M059J (cell line): ENCODE measurements around the gene NSMF. TPM values are rescaled to one million over a fixed set of nuclear protein-coding genes. Genes with fewer than 3 reads are reported as not detected.
"Not testable (repeated sequence)": the region's sequence is repeated elsewhere in the genome, so short reads cannot be mapped to it uniquely, and the experiment has no call there.

Experiments
- DNase-seq: peaks from one replicate; pipeline ENCODE4 v3.0.0-alpha.2; 2012; ENCODE audit warnings: low read depth
- total RNA-seq: library from RNA; depleted of rRNA; stranded (reverse); fragments of >200 nt; shearing (Covaris generic); gene quantifications from 2 replicates; pipeline ENCODE4 v1.2.3, GENCODE V29; 2014; rRNA removed

NSMF gene
- total RNA-seq, 1 experiment from 2014 or later, result 24.0 TPM

DNA sequence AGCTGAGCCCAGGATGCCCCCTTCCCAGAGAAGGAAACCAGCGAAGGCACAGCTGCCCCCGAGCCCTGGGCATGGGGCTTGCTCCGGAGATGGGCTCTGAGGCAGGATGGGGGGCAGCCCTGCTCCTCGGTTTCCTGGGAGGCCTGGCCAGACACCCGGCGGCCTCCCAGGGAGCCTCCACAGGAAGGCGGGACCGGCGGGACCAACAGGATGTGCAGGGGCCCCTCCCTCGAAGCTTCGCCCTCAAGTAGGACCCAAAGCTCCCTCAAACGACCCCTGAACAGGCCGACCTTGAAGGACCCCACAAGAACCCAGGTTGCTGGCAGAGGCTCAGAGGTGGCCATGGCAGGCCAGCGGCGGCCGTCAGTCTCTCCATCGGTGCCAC is 47.9 kb downstream of the NSMF start:
- DNase-seq, result peak; percentile 28

DNA sequence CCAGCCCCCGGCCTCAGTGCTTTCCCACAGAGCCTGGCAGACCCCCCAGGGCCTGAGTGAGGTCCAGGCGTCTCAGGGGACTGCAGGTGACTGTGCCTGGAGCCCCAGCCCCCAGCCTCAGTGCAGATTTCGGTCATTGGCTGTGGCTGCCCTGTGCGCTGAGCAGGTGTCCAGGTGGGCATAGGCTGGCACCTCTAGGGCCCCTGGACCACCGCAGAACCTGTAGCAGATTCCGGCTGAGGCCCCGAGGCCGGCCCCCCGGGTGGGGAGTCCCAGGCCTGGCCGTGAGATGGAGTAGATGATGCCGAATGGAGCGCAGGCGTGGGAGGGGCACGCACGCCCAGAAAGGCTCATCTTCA is 48.3 kb downstream of the NSMF start:
- DNase-seq, result no peak

DNA sequence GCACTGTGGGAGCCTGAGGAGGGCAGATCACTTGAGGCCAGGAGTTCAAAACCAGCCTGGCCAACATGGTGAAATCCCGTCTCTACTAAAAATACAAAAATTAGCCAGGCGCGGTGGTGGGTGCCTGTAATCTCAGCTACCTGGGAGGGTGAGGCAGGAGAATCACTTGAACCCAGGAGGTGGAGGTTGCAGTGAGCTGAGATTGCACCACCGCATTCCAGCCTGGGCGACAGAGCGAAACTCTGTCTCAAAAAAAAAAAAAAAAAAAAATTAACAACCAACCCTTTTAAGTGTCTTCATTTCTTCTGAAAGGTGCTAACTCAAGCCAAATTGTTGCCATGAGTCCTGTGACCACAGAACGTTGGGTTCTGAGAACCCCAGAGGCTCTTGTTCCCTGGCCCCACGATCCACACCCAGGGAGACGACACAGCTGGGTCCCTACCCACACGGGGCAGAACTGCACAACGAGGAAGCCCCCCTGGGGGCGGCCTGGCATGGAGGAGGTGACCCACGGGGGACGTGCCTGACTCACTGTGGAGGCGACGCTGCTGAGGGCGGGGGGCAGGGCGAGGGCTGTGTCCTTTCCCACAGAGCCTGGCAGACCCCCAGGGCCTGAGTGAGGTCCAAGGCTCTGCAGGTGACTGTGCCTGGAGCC is 48.8 kb downstream of the NSMF start:
- not testable (repeated sequence) for DNase-seq

DNA sequence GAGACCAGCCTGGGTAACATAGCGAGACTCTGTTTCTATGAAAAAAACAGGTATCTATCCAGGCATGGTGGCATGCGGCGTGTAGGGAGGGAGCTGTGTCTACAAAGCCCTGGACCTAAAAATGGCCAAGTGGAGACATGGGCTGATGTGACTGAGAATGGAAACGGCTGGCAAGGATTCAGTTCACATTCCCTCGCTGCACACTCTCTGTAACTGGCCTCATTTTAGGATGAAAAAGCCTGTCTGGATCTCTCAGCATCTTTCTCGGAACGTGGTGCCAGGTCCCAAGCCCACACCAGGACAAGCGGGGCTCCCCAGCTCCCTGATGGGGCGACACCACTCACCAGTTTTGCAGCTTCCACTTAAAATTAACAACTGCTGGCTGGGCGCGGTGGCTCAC is 49.6 kb downstream of the NSMF start:
- no peak for DNase-seq

DNA sequence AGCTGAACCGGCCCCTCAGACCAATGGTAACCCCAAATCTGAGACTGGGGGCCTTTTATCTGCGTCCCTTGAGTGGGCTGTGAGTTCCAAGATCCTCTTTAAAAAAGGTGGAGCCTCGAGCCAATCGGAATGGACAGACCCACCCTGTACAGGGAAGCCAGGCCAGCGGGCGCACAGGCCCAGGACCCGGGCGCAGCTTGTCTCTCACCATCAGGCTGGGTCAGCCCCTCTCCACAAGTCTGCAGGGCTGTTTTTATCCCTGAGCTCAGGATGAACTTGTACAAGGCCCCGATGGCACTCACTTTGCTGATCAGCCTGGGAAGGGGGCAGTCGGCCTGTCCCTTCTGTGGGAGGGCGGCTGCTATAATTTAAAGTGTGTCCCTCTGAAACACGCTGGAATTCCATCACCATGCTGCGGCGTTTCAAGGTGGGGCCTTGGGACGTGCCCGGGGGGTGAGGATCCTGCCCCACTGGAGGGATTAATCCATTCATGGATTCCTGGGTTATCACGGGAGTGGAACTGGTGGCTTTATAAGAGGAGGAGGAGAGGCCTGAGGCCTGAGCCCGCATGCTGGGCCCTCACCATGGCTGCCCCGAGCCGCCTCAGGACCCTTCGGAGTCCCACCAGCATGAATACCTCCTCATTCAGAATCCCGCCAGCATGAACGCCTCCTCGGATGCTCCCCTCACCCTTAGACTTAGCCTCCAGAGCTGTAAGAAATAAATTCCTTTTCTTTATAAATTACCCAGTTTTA is 50.3 kb downstream of the NSMF start:
- DNase-seq, result no peak

DNA sequence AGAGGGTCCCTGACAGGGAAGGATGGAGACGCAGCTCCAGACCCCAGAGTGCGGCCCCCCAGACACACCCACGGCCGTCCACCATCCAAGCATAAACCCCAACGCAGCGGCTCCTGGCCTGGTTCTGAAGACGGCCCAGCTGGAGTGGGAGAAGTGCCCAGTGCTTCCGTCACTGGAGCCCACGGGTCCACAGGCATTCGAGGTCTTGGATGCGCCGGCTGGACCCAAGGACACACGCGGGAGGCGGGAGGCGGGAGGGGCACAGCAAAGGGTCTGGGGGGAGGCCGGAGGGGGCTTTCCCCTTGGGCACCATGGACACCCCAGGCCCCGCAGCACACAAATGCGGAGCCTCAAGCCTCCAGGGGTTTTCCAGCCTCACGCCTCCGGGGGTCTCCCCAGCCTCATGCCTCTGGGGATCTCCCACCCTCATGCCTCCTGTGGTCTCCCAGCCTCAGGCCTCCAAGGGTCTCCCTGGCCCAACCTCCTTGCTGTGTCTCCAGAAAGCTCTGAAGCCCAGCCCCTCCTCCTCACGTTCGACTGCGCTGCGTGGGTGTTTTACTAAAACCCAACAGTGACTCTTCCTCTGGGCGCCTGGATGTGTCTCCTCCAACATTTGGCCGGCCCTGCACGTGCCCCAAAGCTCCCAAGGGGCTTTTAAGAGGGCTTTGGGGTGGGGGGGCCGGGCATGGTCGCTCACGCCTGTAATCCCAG is 51.4 kb downstream of the NSMF start:
- DNase-seq, result no peak

DNA sequence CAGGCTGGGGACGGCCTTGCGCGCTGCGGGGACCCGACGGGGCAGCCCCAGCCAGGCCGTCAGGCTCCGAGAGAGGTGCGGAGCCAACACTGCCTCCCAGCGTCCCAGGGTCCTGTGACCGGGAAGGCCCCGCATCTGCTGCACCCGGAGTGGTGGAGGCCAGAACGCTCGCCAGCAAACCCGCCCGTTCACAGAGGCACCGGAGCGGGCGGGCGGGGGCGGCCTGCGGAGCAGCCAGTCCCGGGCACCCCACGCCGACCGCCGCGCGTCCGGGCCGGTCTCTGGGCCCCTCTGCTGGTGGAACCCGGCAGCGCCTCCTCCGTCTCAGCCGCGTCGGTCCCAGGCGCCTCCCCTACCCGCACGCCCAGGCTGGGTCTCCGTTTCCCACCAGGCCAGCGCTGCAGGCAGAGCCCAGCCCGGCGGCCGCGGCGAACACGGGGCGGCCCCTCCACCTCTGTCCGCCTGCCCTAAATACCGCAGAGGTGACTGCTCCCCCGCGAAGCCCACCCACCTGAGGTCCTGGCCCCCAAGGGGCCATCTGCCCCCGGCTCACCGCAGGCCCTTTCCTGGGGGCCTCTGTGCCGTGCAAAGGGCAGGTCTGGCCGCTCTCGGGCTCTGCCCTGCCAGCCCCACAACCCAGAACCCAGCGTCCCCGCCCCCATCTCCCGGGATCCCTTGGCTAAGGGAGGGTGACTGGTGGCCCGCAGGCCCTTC is 52.1 kb downstream of the NSMF start:
- DNase-seq, result peak; percentile 24

DNA sequence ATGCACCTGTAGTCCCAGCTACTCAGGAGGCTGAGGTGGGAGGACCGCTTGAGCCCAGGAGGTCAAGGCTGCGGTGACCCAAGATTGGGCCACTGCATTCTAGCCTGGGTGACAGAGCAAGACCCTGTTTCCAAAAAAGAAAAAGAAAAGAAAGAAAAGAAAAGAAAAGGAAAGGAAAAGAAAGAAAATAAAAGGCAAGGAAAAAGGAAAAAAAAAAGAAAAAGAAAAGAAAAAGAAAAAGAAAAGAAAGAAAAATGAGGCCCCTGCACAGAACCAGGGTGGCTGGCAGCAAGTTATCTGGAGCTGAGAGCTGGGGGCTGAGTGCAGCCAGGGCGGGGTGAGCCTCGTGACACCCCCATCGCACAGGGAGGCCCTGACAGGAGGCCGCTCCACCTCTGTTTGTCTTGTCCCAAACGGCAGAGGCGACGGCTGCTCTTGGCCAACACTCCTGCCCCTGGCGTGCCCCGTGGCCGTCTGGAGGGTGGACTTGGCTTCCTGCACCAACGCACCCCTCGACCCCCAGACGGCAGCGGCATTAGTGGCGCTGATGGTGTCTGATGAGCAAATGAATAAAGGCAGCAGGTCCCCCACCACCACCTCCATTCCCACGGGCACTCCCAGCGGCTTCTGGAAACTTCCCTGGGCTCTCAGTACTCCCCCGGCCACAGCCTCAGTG is 52.9 kb downstream of the NSMF start:
- no peak for DNase-seq

DNA sequence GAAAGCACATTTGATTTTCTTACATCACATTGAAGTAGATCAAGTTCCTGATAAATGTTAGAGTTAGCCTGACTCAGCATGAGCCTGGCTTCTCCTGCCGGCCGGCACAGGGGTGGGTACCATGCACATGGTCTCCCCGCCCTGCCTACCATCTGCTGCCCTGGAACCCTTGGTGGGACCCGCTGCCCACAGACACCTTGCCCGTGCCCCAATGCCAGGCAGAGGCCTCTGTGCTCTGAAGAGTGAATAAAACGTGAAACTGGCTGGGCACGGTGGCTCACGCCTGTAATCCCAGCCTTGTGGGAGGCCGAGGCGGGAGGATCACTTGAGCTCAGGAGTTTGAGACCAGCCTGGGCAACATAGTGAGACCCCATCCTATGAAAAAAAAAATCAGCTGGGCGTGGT is 53.5 kb downstream of the NSMF start:
- DNase-seq, result no peak

DNA sequence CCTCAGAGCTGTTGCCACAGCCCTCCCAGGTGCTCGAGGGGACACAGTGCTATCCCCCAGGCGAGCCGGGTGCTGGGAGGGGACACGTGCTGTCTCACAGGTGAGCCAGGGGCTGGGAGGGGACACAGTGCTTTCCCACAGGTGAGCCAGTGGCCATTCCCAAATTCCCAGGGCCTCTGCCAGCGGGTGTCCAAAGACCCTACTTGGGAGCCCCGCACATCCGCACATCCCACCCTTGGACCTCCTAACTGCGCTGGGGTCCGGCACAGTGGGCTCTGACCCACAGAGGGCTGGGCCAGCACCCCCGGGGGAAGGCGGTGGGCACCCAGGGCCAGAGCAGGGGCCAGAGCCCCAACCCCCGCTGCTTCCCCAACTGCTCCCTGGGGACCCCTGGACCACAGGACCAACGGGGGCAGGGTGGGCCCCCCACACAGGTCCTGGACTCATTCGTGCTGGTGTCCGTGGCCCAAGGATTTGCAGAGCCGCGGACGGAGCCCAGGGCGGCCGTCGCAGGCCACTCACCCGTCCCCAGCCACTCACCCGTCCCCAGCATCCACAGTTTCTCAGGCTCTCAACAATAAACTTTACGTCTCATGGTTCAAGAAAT is 54.1 kb downstream of the NSMF start:
- no peak for DNase-seq

DNA sequence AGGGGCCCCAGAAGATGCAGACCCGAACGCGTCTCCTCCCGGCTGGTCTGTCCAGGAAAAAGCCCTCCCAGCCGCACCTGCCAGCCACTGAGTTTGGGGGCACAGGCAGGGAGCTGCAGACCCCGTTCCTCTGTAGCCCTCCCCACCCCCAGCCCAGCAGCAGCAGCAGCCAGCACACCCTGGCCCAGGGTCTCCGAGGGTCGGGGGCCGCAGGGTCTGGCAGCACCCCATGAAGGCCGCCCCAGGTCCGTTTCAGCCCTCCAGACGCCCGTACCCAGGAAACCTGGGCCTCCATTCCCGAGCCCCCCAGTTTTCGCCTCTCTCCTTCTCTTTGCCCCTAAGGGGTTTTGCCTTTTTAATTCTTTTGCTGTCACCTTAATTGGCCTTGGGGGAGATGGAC is 55.9 kb downstream of the NSMF start:
- DNase-seq, result no peak

DNA sequence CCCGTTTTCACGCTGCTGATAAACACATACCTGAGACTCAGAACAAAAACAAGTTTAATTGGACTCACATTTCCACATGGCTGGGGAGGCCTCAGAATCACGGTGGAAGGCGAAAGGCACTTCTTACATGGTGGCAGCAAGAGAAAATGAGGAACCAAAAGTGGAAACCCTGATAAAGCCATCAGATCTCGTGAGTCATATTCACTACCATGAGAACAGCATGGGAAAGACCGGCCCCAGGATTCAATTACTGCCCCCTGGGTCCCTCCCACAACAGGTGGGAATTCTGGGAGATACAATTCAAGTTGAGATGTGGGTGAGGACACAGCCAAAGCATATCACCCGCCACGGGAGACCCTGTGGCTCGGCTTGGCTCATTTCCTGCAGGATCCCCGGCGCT is 56.4 kb downstream of the NSMF start:
- no peak for DNase-seq

DNA sequence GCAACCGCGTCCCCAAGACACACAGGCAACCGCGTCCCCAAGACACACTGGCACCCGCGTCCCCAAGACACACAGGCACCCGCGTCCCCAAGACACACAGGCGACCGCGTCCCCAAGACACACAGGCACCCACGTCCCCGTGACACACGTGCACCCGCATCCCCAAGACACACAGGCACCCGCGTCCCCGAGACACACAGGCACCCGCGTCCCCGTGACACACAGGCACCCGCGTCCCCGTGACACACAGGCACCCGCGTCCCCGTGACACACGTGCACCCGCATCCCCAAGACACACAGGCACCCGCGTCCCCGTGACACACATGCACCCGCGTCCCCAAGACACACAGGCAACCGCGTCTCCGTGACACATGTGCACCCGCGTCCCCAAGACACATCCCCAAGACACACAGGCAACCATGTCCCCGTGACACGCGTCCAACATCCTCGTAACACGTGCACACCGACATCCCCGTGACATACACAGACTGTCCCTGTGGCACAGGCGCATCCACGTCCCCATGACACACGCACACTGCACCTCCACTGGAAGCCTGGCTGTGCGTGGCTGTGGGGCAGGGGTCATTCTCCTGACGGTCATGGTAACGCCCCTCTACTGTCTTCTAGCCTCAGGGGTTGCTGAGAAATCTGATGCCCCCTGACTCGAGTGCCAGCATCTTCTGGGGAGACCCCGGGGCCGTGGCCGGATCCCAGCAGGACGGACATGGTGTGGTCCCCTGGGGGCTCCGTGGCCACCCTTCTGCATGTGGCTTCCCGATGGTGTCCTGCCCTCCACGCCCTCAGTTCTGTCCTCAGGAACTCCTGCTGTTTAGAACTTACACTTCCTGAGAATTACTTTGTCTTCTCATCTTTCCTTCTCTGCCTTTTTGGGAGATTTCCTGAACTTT is 60.3 kb downstream of the NSMF start:
- no peak for DNase-seq

DNA sequence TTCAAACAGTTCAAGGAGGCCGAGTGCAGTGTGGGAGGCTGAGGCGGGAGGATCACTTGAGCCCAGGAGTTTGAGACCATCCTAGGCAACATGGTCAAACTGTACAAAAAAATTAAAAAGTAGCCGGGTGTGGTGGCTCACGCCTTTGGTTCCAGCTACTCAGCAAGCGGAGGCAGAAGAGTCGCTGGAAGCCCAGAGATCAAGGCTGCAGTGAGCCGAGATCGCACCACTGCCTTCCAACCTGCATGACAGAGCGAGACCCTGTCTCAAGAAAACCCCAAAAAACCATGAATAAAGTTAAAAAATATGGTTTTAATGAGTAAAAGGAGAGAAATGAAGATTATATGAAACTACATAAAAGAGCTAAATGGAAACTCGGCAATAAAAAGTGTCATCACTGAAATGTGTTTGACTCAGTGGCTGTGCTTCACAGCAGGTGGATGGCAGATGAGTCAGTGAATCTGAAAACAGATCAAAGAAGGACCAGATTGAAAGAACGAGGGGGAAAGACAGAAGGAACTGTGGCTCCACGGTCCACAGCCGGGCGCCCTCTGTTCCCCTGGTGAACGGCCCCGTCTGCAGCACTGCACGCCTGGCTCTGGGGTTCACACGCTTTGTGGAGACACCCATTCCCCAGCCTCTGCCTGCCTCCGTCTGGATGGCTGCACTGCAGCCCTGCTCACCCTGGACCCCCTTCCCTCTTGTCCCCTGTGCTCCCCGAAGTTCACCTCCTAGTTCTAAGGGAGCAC is 61.3 kb downstream of the NSMF start:
- DNase-seq, result no peak

Other genes starting within 250 kb of the NSMF start
- gene RNF208, start 237.1 kb downstream of the NSMF start, total RNA-seq, result 0.39 TPM in 1 of 2 replicates, not detected in the other
- gene CYSRT1, start 234.2 kb downstream of the NSMF start, total RNA-seq, result 0.44 and 1.0 TPM in 2 replicates
- gene RNF224, start 231.8 kb downstream of the NSMF start, total RNA-seq, result not detected in 2 replicates
- 0.10 TPM in 1 of 2 replicates, not detected in the other for gene SLC34A3, start 228.4 kb downstream of the NSMF start, total RNA-seq
- 273 and 381 TPM in 2 replicates for gene TUBB4B, start 218.0 kb downstream of the NSMF start, total RNA-seq
- not detected in 2 replicates for gene STPG3, start 208.0 kb downstream of the NSMF start, total RNA-seq
- gene NELFB, start 204.0 kb downstream of the NSMF start, total RNA-seq, result 41.8 and 73.9 TPM in 2 replicates
- 1.7 TPM in 2 replicates for gene TOR4A, start 181.6 kb downstream of the NSMF start, total RNA-seq
- not detected in 2 replicates for gene NRARP, start 157.1 kb downstream of the NSMF start, total RNA-seq
- gene EXD3, start 36.2 kb downstream of the NSMF start, total RNA-seq, result 1.6 and 2.7 TPM in 2 replicates
- gene NOXA1, start 35.9 kb downstream of the NSMF start, total RNA-seq, result not detected in 2 replicates
- not detected in 2 replicates for gene ENTPD8, start 18.0 kb downstream of the NSMF start, total RNA-seq
- gene PNPLA7, start 91.1 kb upstream of the NSMF start, total RNA-seq, result 0.27 TPM in 1 of 2 replicates, not detected in the other
- gene MRPL41, start 92.5 kb upstream of the NSMF start, total RNA-seq, result 53.7 and 76.4 TPM in 2 replicates
- gene DPH7, start 119.6 kb upstream of the NSMF start, total RNA-seq, result 20.8 and 25.5 TPM in 2 replicates
- gene ZMYND19, start 131.2 kb upstream of the NSMF start, total RNA-seq, result 20.6 and 33.0 TPM in 2 replicates
- gene ARRDC1, start 146.4 kb upstream of the NSMF start, total RNA-seq, result 29.1 and 31.7 TPM in 2 replicates
- 24.3 and 38.4 TPM in 2 replicates for gene EHMT1, start 159.7 kb upstream of the NSMF start, total RNA-seq